T-helper 2 cell treated with Interferon-gamma antibody and Interleukin-4, amounts not matched to agents 5 μg/mL and 100 μg/mL, for 36 hours (primary cell): ENCODE results near the gene SEMA3B.
"Not testable (repeated sequence)": the region's sequence is repeated elsewhere in the genome, so short reads cannot be mapped to it uniquely, and the experiment has no call there.

Experiments used
- DNase-seq: peaks from one replicate; pipeline ENCODE4 v3.0.0; 2021; ENCODE audit warnings: low spot score
- H3K27ac Mint-ChIP-seq: one replicate; pipeline ENCODE4 v1.8.0; 2021; ENCODE audit warnings: mild to moderate bottlenecking, mixed read lengths
- H3K27me3 Mint-ChIP-seq: one replicate; pipeline ENCODE4 v1.8.0; 2021; ENCODE audit warnings: low read depth, mixed read lengths
- H3K36me3 Mint-ChIP-seq: one replicate; pipeline ENCODE4 v1.8.0; 2021; ENCODE audit warnings: low read depth, mixed read lengths
- H3K4me1 Mint-ChIP-seq: one replicate; pipeline ENCODE4 v1.8.0; 2021; ENCODE audit warnings: low read depth, mixed read lengths
- H3K4me3 Mint-ChIP-seq: one replicate; pipeline ENCODE4 v1.8.0; 2022; ENCODE audit warnings: mild to moderate bottlenecking, moderate library complexity, mixed read lengths
- H3K9me3 Mint-ChIP-seq: one replicate; pipeline ENCODE4 v1.8.0; 2021; ENCODE audit warnings: mixed read lengths

The SEMA3B gene

GRCh38 chr3:50258979-50259378, 10.0 kb upstream of the SEMA3B start:
- Mint-ChIP-seq H3K4me3 (no peak overlapping the region), H3K27ac (peak overlapping the region; percentile 49), H3K36me3 (peaks cover 33% of the 10 kb centered on the region), H3K9me3 (no peaks in the 10 kb centered on the region), H3K4me1 (peaks cover 6% of the 10 kb centered on the region), H3K27me3 (no peaks in the 10 kb centered on the region)
- no peak for DNase-seq

- Mint-ChIP-seq H3K4me3 (peak overlapping the region; percentile 69), H3K27ac (peak overlapping the region; percentile 84), H3K9me3 (no peaks in the 10 kb centered on the region), H3K36me3 (peaks cover 28% of the 10 kb centered on the region), H3K27me3 (no peaks in the 10 kb centered on the region), H3K4me1 (peaks cover 6% of the 10 kb centered on the region)
- DNase-seq = no peak
Measured at GRCh38 chr3:50259432-50260026, 9.4 kb upstream of the SEMA3B start.

DNA sequence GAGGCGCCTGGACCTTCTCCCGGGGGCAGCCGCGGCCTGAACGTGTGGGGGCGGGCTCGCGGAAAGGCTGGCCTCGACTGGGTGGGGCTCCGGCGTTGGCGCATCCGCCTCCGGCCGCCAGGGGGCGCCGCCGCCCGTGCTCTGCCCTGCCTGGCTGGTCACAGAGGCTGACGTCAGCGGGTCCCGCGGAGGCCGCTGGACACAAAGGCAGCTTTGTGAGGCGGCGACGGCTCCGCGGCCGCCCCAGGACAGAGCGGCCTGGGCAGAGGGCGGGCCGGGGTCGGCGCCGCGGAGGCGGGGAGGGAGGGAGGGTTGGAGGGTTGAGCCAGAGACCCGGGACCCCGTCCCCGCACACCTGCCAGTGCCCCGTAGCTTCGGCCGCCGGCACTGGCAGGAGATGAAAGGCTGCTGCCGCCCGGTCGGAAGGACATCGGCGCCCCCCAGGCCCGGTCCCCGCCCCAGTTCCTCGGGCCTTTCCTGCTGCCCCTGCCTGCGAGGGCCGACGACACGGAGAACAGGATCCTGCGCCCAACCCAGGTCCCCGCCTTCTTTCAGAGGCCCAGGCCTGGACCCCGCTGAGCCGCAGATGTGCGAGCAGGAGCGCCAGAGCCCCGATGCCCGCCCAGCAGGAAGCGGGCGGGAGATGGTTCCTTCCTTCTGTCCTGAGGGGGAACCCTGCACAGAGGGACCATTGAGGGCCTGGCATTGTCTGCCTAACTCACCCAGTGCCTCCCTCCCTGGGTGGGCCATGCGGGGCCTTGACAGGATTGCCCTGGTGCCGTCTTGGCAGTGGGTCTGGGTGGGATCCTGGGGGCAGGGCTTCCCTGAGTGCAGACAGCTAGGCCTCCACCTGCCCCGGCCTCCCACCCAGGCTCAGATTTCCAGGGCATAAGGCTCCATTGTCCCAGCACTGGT, 8.7 kb upstream of the SEMA3B start:
- Mint-ChIP-seq H3K4me3 (peak overlapping the region; percentile 69), H3K27me3 (no peaks in the 10 kb centered on the region), H3K9me3 (no peaks in the 10 kb centered on the region), H3K4me1 (peaks cover 6% of the 10 kb centered on the region), H3K36me3 (peaks cover 26% of the 10 kb centered on the region), H3K27ac (peak overlapping the region; percentile 84)
- peak; percentile 91 for DNase-seq

GRCh38 chr3:50260942-50261441, 8.0 kb upstream of the SEMA3B start:
- Mint-ChIP-seq H3K4me3 (peak overlapping the region; percentile 54), H3K4me1 (peaks cover 6% of the 10 kb centered on the region), H3K27me3 (peaks cover 3% of the 10 kb centered on the region), H3K36me3 (peaks cover 26% of the 10 kb centered on the region), H3K9me3 (no peaks in the 10 kb centered on the region), H3K27ac (no peak overlapping the region)
- no peak for DNase-seq

GRCh38 chr3:50261505-50261904, 7.4 kb upstream of the SEMA3B start:
- Mint-ChIP-seq H3K36me3 (peaks cover 21% of the 10 kb centered on the region), H3K27ac (no peak overlapping the region), H3K4me3 (peak overlapping the region; percentile 36), H3K4me1 (peaks cover 6% of the 10 kb centered on the region), H3K27me3 (peaks cover 5% of the 10 kb centered on the region), H3K9me3 (no peaks in the 10 kb centered on the region)
- DNase-seq = no peak

GRCh38 chr3:50262200-50262599, 6.7 kb upstream of the SEMA3B start:
- not testable (repeated sequence) for H3K4me1 Mint-ChIP-seq, H3K4me3 Mint-ChIP-seq, H3K27me3 Mint-ChIP-seq, H3K9me3 Mint-ChIP-seq, H3K27ac Mint-ChIP-seq, DNase-seq
- H3K36me3 Mint-ChIP-seq = peaks cover 15% of the 10 kb centered on the region

DNA sequence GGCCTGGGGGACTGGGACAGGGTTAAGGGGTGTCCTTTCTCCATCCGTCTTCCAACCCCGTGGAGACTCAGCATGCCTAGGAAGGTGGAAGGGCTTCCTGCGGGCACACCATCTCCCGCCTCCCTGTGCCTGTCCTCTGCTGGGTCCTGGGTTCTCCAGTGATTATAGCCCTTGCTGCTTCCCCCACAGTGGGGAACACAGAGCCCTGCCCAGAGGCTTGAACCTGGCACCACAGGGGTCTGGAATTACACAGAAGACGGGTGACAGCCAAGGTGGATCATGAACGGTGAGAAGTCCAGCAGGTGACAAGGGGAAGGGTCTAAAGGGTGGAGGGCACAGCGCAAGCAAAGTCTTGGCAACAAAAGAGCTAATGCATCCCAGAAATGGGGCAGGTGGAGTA, 6.2 kb upstream of the SEMA3B start:
- no peak for DNase-seq
- no peak overlapping the region for H3K27ac Mint-ChIP-seq
- H3K27me3 Mint-ChIP-seq = peaks cover 7% of the 10 kb centered on the region
- H3K4me3 Mint-ChIP-seq = no peak overlapping the region
- no peaks in the 10 kb centered on the region for H3K9me3 Mint-ChIP-seq
- peaks cover 9% of the 10 kb centered on the region for H3K36me3 Mint-ChIP-seq
- H3K4me1 Mint-ChIP-seq = peaks cover 4% of the 10 kb centered on the region

- no peak for DNase-seq
- H3K4me3 Mint-ChIP-seq = no peak overlapping the region
- peaks cover 4% of the 10 kb centered on the region for H3K4me1 Mint-ChIP-seq
- H3K27me3 Mint-ChIP-seq = peaks cover 14% of the 10 kb centered on the region
- H3K9me3 Mint-ChIP-seq = no peaks in the 10 kb centered on the region
- H3K27ac Mint-ChIP-seq = no peak overlapping the region
- peaks cover 5% of the 10 kb centered on the region for H3K36me3 Mint-ChIP-seq
Measured at GRCh38 chr3:50263478-50264382, 5.2 kb upstream of the SEMA3B start.

DNA sequence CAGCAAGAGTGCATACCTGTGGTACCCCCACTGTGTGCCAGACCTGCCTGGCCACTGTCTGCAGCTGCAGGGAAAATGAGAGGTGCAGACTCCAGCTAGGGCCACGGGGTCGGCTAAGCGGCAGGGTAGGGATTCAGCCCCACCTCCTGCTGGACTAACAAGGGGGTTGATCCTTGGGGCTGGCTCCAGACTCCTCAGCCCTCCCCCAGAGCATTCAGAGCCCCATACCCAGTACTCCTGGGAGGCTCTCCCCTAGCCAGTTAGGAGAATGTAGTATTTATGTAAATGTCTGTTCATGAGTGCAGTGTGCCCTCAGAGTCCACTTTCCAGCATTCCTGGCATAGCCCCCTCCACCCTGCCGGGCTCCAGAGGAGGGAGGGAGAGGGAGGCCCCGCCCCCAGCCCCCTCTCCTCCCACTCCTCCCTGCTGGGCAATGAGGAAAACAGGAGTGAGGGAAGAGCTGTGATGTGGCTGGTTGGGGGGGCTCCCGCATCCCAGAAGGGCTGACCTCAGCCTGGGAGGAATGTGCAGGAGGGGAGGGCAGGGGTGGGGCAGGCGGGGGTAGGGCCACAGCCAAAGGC, 4.5 kb upstream of the SEMA3B start:
- Mint-ChIP-seq H3K4me3 (no peak overlapping the region), H3K36me3 (peaks cover 2% of the 10 kb centered on the region), H3K27me3 (peaks cover 14% of the 10 kb centered on the region), H3K4me1 (peaks cover 4% of the 10 kb centered on the region), H3K9me3 (no peaks in the 10 kb centered on the region), H3K27ac (no peak overlapping the region)
- DNase-seq = no peak

DNA sequence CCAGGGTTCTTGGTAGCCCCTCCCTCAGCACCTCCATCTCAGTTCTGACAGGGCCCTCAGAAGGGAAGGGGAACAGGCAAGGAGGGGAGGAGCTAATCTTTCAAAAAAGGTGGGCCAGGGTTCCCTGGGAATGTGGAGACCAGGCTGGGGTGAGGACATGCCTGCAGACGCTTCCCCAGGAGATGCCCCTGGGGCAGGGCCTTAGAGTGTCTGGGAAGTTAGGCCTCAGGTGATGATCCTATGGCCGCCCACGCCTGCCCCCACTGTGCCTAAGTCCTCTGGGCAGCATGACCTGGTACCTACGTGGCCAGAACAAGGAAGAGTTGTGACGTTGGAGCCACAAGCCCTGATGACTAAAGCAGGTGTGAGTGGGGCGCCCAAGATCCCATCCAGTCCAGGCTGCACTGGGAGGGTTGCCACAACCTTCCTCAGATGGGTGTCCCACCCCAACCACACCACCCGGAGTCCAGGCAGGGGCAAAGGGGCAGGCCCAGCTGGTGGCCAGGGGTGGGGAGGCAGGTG, 3.9 kb upstream of the SEMA3B start:
- no peak overlapping the region for H3K4me3 Mint-ChIP-seq
- H3K9me3 Mint-ChIP-seq = no peaks in the 10 kb centered on the region
- peaks cover 14% of the 10 kb centered on the region for H3K27me3 Mint-ChIP-seq
- H3K27ac Mint-ChIP-seq = no peak overlapping the region
- no peak for DNase-seq
- no peaks in the 10 kb centered on the region for H3K4me1 Mint-ChIP-seq
- no peaks in the 10 kb centered on the region for H3K36me3 Mint-ChIP-seq

DNA sequence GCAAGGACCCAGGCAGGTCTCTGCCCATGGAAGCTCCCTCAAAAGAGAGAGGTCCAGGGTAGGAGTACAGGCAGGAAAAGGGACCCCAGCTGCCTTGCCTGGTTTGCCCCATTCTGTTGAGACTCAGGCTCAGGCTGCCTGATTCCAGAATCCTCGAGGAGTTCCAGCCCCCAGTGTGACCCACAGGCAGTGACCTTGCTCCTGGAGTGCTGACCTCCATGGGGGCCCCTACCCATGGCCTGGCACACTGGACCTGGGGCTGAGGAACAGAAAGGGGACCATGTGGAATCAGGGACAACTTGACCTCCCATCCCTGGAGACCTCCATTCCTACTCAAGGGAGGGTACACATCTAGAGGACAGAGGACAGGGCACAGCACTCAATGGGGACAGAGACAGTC, 3.4 kb upstream of the SEMA3B start:
- H3K4me1 Mint-ChIP-seq = no peaks in the 10 kb centered on the region
- DNase-seq = no peak
- H3K27ac Mint-ChIP-seq = no peak overlapping the region
- no peaks in the 10 kb centered on the region for H3K36me3 Mint-ChIP-seq
- peaks cover 14% of the 10 kb centered on the region for H3K27me3 Mint-ChIP-seq
- no peaks in the 10 kb centered on the region for H3K9me3 Mint-ChIP-seq
- no peak overlapping the region for H3K4me3 Mint-ChIP-seq

DNA sequence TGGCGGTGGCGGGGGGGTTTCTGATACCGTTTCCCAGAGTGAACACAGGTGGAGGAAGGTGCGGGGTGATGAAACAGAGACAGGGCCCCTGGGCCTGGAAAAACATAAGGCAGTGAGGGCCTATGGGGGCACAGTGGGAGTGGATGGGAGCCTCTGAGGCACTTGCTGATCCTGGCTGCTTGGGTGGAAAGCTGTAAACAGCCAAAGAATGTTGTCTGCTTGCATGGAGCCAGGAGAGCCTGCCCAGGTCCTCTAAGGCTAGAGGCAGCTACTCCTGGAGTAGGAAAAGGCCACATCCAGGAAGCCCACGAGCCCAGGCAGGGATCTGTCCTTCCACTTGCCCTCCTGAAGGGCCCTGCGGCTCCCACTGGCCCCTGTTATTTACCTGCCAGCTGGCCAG, 2.9 kb upstream of the SEMA3B start:
- H3K27ac Mint-ChIP-seq = no peak overlapping the region
- no peak overlapping the region for H3K4me3 Mint-ChIP-seq
- no peaks in the 10 kb centered on the region for H3K4me1 Mint-ChIP-seq
- peaks cover 14% of the 10 kb centered on the region for H3K27me3 Mint-ChIP-seq
- no peak for DNase-seq
- no peaks in the 10 kb centered on the region for H3K9me3 Mint-ChIP-seq
- H3K36me3 Mint-ChIP-seq = no peaks in the 10 kb centered on the region

DNA sequence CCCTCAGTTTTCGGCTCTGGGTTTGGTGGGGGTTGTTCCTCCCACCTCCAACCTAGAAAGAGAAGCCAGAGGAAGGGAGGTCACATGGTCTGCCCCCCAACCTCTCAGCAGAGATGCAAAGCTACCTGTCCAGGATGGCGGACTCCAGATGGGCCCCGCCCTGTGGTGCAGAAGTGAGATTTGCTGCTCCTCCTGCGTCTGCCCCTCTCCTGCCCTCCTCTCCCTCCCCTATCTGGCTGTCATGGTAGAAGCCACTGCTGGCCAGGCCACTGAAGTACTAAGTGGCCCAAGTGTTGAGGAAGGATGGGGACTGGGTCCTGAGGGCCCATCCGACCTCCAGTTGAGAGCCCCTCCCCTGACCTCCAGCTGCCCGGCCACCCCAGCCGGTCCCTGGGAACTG, 2.1 kb upstream of the SEMA3B start:
- DNase-seq = no peak
- no peak overlapping the region for H3K27ac Mint-ChIP-seq
- no peaks in the 10 kb centered on the region for H3K4me1 Mint-ChIP-seq
- H3K4me3 Mint-ChIP-seq = no peak overlapping the region
- peaks cover 14% of the 10 kb centered on the region for H3K27me3 Mint-ChIP-seq
- H3K9me3 Mint-ChIP-seq = no peaks in the 10 kb centered on the region
- no peaks in the 10 kb centered on the region for H3K36me3 Mint-ChIP-seq
